ENCODE measurements around the gene ACSBG1. TPM values are rescaled to one million over a fixed set of nuclear protein-coding genes. Genes with fewer than 3 reads are reported as not detected.

ACSBG1 gene
- total RNA-seq, 4 donors from 2014 or later: 75.9 to 131 (median 92.8) TPM

DNA sequence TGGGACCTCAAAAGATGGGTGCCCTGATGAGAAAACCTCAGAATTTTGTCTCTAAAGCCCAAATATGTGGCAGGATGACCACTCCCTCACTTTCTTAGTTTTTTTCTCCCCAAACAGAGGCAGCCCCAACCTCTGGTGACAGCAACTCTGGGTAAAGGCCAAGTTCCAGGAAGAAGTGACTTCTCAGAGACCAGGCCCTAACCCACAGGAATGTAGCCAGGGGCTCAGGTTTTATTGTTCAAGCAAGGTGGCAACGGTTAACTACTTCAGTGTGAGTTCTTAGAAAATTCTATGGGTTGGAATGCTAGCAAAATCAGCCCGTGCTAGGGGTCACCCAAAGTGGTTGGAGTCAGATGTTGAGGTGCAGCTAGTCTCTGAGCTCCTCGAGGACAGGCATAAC, 24.9 kb upstream of the ACSBG1 start:
- 72 to 79% methylated on average over 3 of the region's 3 CpGs for WGBS, 2 donors

DNA sequence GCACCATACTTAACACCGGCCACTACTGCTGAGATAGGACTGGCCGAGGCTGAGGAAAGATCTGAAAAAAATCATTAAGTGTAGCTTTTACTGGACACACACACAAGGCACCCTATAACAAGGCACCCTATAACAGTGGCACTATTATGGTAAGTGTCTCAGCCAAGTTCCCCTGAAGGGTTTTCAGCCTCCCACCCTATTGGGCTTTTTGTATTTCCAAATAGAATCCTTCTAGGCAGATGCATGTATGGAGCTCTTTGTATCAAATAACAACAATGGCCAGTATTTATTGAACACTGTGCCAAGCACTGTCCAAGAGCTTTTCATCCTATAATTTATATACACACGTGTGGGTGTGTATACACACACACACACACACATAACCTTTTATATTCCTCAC, 23.3 kb upstream of the ACSBG1 start:
- TF ChIP-seq, protein P1, sequence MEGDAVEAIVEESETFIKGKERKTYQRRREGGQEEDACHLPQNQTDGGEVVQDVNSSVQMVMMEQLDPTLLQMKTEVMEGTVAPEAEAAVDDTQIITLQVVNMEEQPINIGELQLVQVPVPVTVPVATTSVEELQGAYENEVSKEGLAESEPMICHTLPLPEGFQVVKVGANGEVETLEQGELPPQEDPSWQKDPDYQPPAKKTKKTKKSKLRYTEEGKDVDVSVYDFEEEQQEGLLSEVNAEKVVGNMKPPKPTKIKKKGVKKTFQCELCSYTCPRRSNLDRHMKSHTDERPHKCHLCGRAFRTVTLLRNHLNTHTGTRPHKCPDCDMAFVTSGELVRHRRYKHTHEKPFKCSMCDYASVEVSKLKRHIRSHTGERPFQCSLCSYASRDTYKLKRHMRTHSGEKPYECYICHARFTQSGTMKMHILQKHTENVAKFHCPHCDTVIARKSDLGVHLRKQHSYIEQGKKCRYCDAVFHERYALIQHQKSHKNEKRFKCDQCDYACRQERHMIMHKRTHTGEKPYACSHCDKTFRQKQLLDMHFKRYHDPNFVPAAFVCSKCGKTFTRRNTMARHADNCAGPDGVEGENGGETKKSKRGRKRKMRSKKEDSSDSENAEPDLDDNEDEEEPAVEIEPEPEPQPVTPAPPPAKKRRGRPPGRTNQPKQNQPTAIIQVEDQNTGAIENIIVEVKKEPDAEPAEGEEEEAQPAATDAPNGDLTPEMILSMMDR (IDR thresholded peaks at IDR 0.05): no peak
- TF ChIP-seq POLR2A (IDR thresholded peaks at IDR 0.05): no peak
- intact Hi-C loops (cut with DNase I; ENCODE audit: low total_unique reads): no loop called here
- no peak for DNase-seq (ENCODE audit: low spot score in 2 of 2)
- 80 to 85% methylated on average over 3 of the region's 3 CpGs for WGBS, 2 donors
- H3K4me3 ChIP-seq (ENCODE audit: low read depth, poor library complexity, severe bottlenecking): no peak overlapping the region

More for the DNA sequence above, 24.9 kb upstream of the ACSBG1 start:
- TF ChIP-seq, protein P1 (IDR thresholded peaks at IDR 0.05): no peak
- TF ChIP-seq POLR2A (IDR thresholded peaks at IDR 0.05): no peak
- DNase-seq (ENCODE audit: low spot score in 2 of 2): no peak
- intact Hi-C loops (cut with DNase I; ENCODE audit: low total_unique reads): no loop called here
- no peak overlapping the region for H3K4me3 ChIP-seq (ENCODE audit: low read depth, poor library complexity, severe bottlenecking)

DNA sequence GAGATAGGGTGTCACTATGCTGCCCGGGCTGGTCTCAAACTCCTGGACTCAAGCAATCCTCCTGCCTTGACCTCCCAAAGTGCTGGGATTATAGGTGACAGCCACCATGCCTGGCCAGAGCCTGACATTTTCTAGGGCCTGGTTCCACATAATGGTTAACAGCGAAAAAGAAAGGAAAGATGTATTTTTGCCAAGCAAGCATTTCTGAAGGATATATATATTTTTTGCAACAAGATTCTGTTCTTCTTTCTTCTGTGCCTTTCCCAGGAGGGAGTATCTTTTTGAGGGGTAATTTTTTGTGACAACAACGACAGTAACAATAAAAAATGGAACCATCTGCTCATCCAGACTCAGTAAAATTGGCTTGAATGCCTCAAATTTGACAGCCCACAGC, 21.7 kb upstream of the ACSBG1 start:
- intact Hi-C loops (cut with DNase I; ENCODE audit: low total_unique reads): no loop called here
- H3K4me3 ChIP-seq (ENCODE audit: low read depth, poor library complexity, severe bottlenecking): no peak overlapping the region
- WGBS, 2 donors: 81 to 94% methylated on average over 3 of the region's 3 CpGs
- no peak for DNase-seq (ENCODE audit: low spot score in 2 of 2)
- TF ChIP-seq, protein P1 (IDR thresholded peaks at IDR 0.05): no peak
- no peak for TF ChIP-seq POLR2A (IDR thresholded peaks at IDR 0.05)

DNA sequence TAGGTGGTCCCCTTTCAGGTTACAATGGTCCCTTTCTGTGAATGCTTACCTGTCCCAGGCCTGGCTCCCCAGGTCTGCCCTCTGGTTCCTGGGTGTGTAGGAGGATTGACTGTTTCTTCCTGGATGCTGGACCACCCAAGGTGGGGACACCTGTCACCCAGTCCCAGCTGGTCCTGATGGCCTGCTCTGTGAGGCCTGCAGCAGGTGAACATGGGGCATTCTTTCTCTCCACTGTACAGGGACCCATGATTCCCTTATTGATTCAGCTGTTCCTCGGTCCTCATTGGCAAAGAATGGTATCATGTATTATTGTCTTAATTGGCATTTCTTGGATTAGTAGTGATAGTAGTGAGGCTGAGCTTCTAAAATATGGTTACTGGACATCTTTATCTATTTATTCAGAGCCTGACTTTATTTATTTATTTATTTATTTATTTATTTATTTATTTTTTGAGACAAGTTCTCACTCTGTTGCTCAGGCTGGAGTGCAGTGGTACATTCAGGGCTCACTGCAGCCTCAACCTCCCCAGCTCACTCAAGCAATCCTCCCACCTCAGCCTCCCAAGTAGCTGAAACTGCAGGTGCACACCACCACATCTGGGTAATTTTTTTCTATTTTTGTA, 21.2 kb upstream of the ACSBG1 start:
- DNase-seq (ENCODE audit: low spot score in 2 of 2): no peak
- no peak overlapping the region for H3K4me3 ChIP-seq (ENCODE audit: low read depth, poor library complexity, severe bottlenecking)
- intact Hi-C loops (cut with DNase I; ENCODE audit: low total_unique reads): no loop called here
- WGBS, 2 donors: 89 to 100% methylated on average over 1 of the region's 1 CpG
- TF ChIP-seq, protein P1 (IDR thresholded peaks at IDR 0.05): no peak
- TF ChIP-seq POLR2A (IDR thresholded peaks at IDR 0.05): no peak

DNA sequence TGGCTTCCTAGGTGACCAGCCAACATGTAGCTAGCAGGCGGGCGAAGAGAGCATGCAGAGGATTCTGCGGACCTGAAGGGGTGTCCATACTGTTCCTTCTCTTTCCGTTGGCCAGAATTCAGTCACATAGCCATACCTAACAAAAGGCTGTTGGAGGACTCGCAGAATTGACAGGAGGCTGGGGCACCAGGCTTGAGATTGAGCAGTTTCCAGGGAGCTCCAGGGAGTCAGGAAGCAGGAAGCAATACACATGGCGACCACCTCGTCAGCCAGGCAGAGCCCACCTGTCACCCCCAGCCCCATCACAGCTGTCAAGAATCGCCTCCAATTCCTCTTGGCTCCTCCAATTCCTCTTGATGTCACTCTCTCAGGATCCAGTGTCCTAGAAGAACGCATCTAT, 16.8 kb upstream of the ACSBG1 start:
- DNase-seq (ENCODE audit: low spot score in 2 of 2): no peak
- 87 to 89% methylated on average over 9 of the region's 9 CpGs for WGBS, 2 donors
- intact Hi-C loops (cut with DNase I; ENCODE audit: low total_unique reads): no loop called here
- TF ChIP-seq, protein P1 (IDR thresholded peaks at IDR 0.05): no peak
- H3K4me3 ChIP-seq (ENCODE audit: low read depth, poor library complexity, severe bottlenecking): no peak overlapping the region

DNA sequence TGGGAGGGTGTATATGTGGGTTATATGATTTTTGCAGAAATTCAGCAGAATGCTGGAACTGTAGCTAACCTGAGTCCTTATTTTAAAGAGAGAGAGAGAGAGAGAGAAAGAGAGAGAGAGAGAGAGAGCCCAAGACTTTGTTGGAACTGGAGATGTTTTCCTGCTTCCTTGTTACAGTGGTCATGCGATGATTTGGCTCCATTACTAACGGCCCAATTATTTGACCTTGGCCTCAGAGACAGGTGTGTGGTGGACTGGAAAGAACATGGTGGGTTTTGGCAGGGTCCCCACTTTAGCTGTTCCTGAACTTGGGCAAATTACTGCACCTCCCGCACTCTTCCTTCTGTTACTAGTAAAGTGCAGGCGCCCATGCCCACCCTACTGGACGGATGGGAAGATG, 14.8 kb upstream of the ACSBG1 start:
- DNase-seq (ENCODE audit: low spot score in 2 of 2): no peak
- intact Hi-C loops (cut with DNase I; ENCODE audit: low total_unique reads): no loop called here
- WGBS, 2 donors: 89 to 95% methylated on average over 5 of the region's 5 CpGs
- no peak overlapping the region for H3K4me3 ChIP-seq (ENCODE audit: low read depth, poor library complexity, severe bottlenecking)
- TF ChIP-seq POLR2A (IDR thresholded peaks at IDR 0.05): no peak
- TF ChIP-seq, protein P1 (IDR thresholded peaks at IDR 0.05): no peak
